ENCODE results near the gene STARD13.

DNA sequence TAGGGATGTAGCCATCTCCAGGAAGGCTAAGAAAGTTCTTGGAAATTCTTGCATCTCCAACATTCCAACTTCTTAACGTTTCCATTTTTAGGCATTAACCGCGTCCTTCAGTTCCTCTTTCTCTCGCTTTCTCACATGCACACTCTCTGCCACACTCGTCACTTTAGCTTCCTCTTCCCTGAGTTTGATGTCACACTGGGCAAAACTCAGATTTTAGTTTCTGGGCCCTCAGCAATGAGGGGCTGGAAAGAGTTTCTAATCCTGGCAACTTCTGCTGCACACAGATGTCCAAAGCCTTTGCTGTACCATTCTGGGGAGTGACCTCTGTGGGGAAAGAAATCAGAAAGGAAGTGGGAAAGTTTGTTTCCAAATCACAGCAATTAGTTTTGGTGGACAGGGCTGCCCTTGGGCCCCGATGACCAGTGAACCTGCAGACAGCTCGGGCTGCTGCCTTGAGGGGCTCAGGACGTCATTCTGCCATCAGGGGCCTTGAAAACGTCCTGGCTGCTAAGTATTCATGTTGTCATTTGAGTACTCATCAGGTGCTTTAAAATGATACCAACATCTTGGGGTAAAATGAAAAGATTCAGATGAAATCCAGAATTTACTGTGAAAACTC is 180.1 kb downstream of the STARD13 start:
- TF ChIP-seq, protein P1, sequence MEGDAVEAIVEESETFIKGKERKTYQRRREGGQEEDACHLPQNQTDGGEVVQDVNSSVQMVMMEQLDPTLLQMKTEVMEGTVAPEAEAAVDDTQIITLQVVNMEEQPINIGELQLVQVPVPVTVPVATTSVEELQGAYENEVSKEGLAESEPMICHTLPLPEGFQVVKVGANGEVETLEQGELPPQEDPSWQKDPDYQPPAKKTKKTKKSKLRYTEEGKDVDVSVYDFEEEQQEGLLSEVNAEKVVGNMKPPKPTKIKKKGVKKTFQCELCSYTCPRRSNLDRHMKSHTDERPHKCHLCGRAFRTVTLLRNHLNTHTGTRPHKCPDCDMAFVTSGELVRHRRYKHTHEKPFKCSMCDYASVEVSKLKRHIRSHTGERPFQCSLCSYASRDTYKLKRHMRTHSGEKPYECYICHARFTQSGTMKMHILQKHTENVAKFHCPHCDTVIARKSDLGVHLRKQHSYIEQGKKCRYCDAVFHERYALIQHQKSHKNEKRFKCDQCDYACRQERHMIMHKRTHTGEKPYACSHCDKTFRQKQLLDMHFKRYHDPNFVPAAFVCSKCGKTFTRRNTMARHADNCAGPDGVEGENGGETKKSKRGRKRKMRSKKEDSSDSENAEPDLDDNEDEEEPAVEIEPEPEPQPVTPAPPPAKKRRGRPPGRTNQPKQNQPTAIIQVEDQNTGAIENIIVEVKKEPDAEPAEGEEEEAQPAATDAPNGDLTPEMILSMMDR (IDR thresholded peaks at IDR 0.05): no peak
- TF ChIP-seq EZH2 (IDR thresholded peaks at IDR 0.05; ENCODE audit: borderline replicate concordance, insufficient read depth, low read depth, low read length, poor library complexity, severe bottlenecking): no peak

All from B cell (primary cell).